ENCODE data around the gene NNT. TPM values are rescaled to one million over a fixed set of nuclear protein-coding genes. Genes with fewer than 3 reads are reported as not detected.
"Not testable (repeated sequence)": the region's sequence is repeated elsewhere in the genome, so short reads cannot be mapped to it uniquely, and the experiment has no call there.

The NNT gene
- total and polyA plus RNA-seq, 9 donors = 67.0 to 92.1 (median 77.9) TPM

GRCh38 chr5:43699910-43700309 lies 96.9 kb downstream of the NNT start:
- Histone ChIP-seq H3K27ac (ENCODE audit: low read length) (no peak overlapping the region), H3K9me3 (replicated peaks; ENCODE audit: control insufficient read depth, low read depth, low read length) (peaks cover 8% of the 10 kb centered on the region), H3K4me1 (ENCODE audit: control insufficient read depth, insufficient read depth, low read length) (no peaks in the 10 kb centered on the region), H3K36me3 (ENCODE audit: control insufficient read depth, insufficient read depth, low read length) (peaks cover 14% of the 10 kb centered on the region), H3K4me3 (ENCODE audit: low read length) (no peak overlapping the region), H3K27me3 (ENCODE audit: control insufficient read depth, insufficient read depth, low read length) (no peaks in the 10 kb centered on the region)
- WGBS (ENCODE audit: insufficient coverage) = 67% methylated on average over 1 of the region's 1 CpG
- no peak for DNase-seq

GRCh38 chr5:43700601-43701000 lies 97.6 kb downstream of the NNT start:
- H3K36me3 ChIP-seq (ENCODE audit: control insufficient read depth, insufficient read depth, low read length) = peaks cover 14% of the 10 kb centered on the region
- peaks cover 6% of the 10 kb centered on the region for H3K9me3 ChIP-seq (replicated peaks; ENCODE audit: control insufficient read depth, low read depth, low read length)
- no CpG with 5 or more reads among the region's 2 CpGs for WGBS (ENCODE audit: insufficient coverage)
- no peak overlapping the region for H3K4me3 ChIP-seq (ENCODE audit: low read length)
- no peak overlapping the region for H3K27ac ChIP-seq (ENCODE audit: low read length)
- H3K4me1 ChIP-seq (ENCODE audit: control insufficient read depth, insufficient read depth, low read length) = no peaks in the 10 kb centered on the region
- no peak for DNase-seq
- H3K27me3 ChIP-seq (ENCODE audit: control insufficient read depth, insufficient read depth, low read length) = no peaks in the 10 kb centered on the region

DNA sequence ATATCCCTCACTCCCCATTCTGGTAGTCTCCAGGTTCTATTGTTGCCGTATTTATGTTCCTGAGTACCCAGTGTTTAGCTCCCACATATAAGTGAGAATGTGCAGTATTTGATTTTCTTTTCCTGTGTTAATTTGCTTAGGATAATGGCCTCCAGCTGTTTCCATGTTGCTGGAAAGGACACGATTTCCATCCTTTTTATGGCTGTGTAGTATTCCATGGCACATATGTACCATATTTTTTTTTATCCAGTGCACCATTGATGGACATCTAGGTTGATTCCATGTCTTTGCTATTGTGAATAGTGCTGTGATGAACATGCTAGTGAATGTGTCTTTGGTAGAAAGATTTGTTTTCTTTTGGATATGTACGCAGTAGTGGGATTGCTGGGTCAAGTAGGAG lies 98.2 kb downstream of the NNT start:
- Histone ChIP-seq H3K4me1 (ENCODE audit: control insufficient read depth, insufficient read depth, low read length) (no peaks in the 10 kb centered on the region), H3K36me3 (ENCODE audit: control insufficient read depth, insufficient read depth, low read length) (peaks cover 13% of the 10 kb centered on the region), H3K9me3 (replicated peaks; ENCODE audit: control insufficient read depth, low read depth, low read length) (peaks cover 5% of the 10 kb centered on the region), H3K27ac (ENCODE audit: low read length) (no peak overlapping the region), H3K4me3 (ENCODE audit: low read length) (no peak overlapping the region), H3K27me3 (ENCODE audit: control insufficient read depth, insufficient read depth, low read length) (no peaks in the 10 kb centered on the region)
- no peak for DNase-seq
- WGBS (ENCODE audit: insufficient coverage) = no CpG with 5 or more reads among the region's 3 CpGs

- WGBS (ENCODE audit: insufficient coverage) = no CpG with 5 or more reads among the region's 2 CpGs
- no peak for DNase-seq
- no peaks in the 10 kb centered on the region for H3K4me1 ChIP-seq (ENCODE audit: control insufficient read depth, insufficient read depth, low read length)
- H3K9me3 ChIP-seq (replicated peaks; ENCODE audit: control insufficient read depth, low read depth, low read length) = no peaks in the 10 kb centered on the region
- H3K27me3 ChIP-seq (ENCODE audit: control insufficient read depth, insufficient read depth, low read length) = no peaks in the 10 kb centered on the region
- H3K36me3 ChIP-seq (ENCODE audit: control insufficient read depth, insufficient read depth, low read length) = peaks cover 7% of the 10 kb centered on the region
- no peak overlapping the region for H3K4me3 ChIP-seq (ENCODE audit: low read length)
- no peak overlapping the region for H3K27ac ChIP-seq (ENCODE audit: low read length)
These were observed 99.3 kb downstream of the NNT start for GRCh38 chr5:43702293-43702692.

DNA sequence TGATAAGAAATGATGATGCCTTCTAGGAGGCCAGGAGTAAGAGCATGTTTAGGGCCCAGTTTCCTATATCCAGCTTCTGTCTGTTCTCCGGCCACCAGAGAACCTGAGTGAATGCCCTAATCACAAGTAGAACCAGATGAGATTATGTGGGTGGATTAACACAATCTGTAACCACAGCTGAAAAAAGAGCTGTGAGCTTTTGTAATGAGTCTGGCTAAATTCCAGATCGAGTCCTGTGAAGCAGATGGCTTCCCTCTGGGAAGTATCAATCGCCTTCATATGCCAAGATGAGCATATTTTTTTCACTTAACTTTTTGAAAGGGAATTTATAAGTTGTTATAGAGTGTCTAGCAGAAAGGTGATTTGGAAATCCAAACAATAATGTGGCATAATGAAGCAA lies 99.8 kb downstream of the NNT start:
- peaks cover 7% of the 10 kb centered on the region for H3K36me3 ChIP-seq (ENCODE audit: control insufficient read depth, insufficient read depth, low read length)
- H3K9me3 ChIP-seq (replicated peaks; ENCODE audit: control insufficient read depth, low read depth, low read length) = no peaks in the 10 kb centered on the region
- WGBS (ENCODE audit: insufficient coverage) = no CpG with 5 or more reads among the region's 3 CpGs
- peak; percentile 41 for DNase-seq
- no peaks in the 10 kb centered on the region for H3K4me1 ChIP-seq (ENCODE audit: control insufficient read depth, insufficient read depth, low read length)
- H3K4me3 ChIP-seq (ENCODE audit: low read length) = no peak overlapping the region
- no peak overlapping the region for H3K27ac ChIP-seq (ENCODE audit: low read length)
- no peaks in the 10 kb centered on the region for H3K27me3 ChIP-seq (ENCODE audit: control insufficient read depth, insufficient read depth, low read length)

GRCh38 chr5:43704243-43704642 lies 101.3 kb downstream of the NNT start:
- H3K4me1 ChIP-seq (ENCODE audit: control insufficient read depth, insufficient read depth, low read length) = no peaks in the 10 kb centered on the region
- no peaks in the 10 kb centered on the region for H3K27me3 ChIP-seq (ENCODE audit: control insufficient read depth, insufficient read depth, low read length)
- DNase-seq = no peak
- no peak overlapping the region for H3K4me3 ChIP-seq (ENCODE audit: low read length)
- H3K9me3 ChIP-seq (replicated peaks; ENCODE audit: control insufficient read depth, low read depth, low read length) = no peaks in the 10 kb centered on the region
- WGBS (ENCODE audit: insufficient coverage) = no CpG with 5 or more reads among the region's 4 CpGs
- H3K27ac ChIP-seq (ENCODE audit: low read length) = no peak overlapping the region
- H3K36me3 ChIP-seq (ENCODE audit: control insufficient read depth, insufficient read depth, low read length) = peaks cover 7% of the 10 kb centered on the region

- not testable (repeated sequence) for H3K9me3 ChIP-seq (replicated peaks; ENCODE audit: control insufficient read depth, low read depth, low read length); H3K27me3 ChIP-seq (ENCODE audit: control insufficient read depth, insufficient read depth, low read length); H3K4me1 ChIP-seq (ENCODE audit: control insufficient read depth, insufficient read depth, low read length); H3K36me3 ChIP-seq (ENCODE audit: control insufficient read depth, insufficient read depth, low read length); DNase-seq; H3K4me3 ChIP-seq (ENCODE audit: low read length); H3K27ac ChIP-seq (ENCODE audit: low read length)
- no CpG with 5 or more reads among the region's 1 CpG for WGBS (ENCODE audit: insufficient coverage)
These were observed 103.6 kb downstream of the NNT start for GRCh38 chr5:43706576-43706975.

DNA sequence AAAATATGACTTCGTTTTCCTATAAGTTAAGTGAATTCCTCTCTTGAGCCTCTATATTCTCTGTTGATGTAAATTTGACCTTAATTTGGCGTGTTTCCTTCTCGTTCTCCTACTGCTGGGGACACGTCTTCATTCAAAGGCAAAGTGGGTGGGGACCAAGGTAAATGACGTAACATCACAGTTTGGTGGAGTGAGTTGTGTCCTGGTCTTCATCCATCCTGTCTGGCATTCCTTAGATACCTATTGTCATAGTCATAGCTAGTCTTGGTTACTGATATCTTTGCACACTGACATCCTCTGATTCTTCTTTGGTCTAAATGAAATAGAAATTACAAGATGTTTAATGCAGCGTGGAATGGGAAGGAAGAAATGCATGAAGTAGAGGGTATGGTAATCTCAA lies 108.5 kb downstream of the NNT start:
- Histone ChIP-seq H3K4me3 (ENCODE audit: low read length) (no peak overlapping the region), H3K27me3 (ENCODE audit: control insufficient read depth, insufficient read depth, low read length) (no peaks in the 10 kb centered on the region), H3K4me1 (ENCODE audit: control insufficient read depth, insufficient read depth, low read length) (no peaks in the 10 kb centered on the region), H3K27ac (ENCODE audit: low read length) (no peak overlapping the region), H3K9me3 (replicated peaks; ENCODE audit: control insufficient read depth, low read depth, low read length) (no peaks in the 10 kb centered on the region), H3K36me3 (ENCODE audit: control insufficient read depth, insufficient read depth, low read length) (no peaks in the 10 kb centered on the region)
- WGBS (ENCODE audit: insufficient coverage) = 86% methylated on average over 3 of the region's 6 CpGs
- no peak for DNase-seq

DNA sequence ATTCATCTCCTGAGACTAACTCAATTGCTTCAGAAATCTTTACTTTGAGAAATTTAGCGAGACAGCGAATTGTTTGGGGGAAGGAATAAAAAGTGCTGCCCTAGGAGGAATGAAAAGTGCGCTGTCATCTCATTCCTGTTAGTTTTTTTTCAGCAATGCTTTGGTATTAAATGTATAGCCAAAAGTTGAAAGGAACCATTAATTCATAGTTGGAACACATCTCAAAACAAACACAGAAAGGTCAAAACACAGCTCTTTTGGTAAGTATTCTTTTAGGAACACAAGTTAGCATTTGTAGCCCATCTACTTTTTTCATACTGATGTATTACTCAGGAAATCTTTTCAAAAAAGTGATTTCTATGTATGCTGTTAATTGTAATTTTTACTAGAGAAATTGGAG lies 109.1 kb downstream of the NNT start:
- no peaks in the 10 kb centered on the region for H3K36me3 ChIP-seq (ENCODE audit: control insufficient read depth, insufficient read depth, low read length)
- WGBS (ENCODE audit: insufficient coverage) = no CpG with 5 or more reads among the region's 3 CpGs
- H3K27me3 ChIP-seq (ENCODE audit: control insufficient read depth, insufficient read depth, low read length) = no peaks in the 10 kb centered on the region
- no peak for DNase-seq
- no peaks in the 10 kb centered on the region for H3K9me3 ChIP-seq (replicated peaks; ENCODE audit: control insufficient read depth, low read depth, low read length)
- no peak overlapping the region for H3K27ac ChIP-seq (ENCODE audit: low read length)
- H3K4me1 ChIP-seq (ENCODE audit: control insufficient read depth, insufficient read depth, low read length) = no peaks in the 10 kb centered on the region
- H3K4me3 ChIP-seq (ENCODE audit: low read length) = no peak overlapping the region

DNA sequence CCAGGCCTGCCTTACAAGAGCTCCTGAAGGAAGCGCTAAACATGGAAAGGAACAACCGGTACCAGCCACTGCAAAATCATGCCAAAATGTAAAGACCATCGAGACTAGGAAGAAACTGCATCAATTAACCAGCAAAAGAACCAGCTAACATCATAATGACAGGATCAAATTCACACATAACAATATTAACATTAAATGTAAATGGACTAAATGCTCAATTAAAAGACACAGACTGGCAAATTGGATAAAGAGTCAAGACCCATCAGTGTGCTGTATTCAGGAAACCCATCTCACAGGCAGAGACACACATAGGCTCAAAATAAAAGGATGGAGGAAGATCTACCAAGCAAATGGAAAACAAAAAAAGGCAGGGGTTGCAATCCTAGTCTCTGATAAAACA lies 116.8 kb downstream of the NNT start:
- WGBS (ENCODE audit: insufficient coverage) = no CpG with 5 or more reads among the region's 3 CpGs
- not testable (repeated sequence) for H3K9me3 ChIP-seq (replicated peaks; ENCODE audit: control insufficient read depth, low read depth, low read length); H3K4me3 ChIP-seq (ENCODE audit: low read length); H3K27ac ChIP-seq (ENCODE audit: low read length); H3K27me3 ChIP-seq (ENCODE audit: control insufficient read depth, insufficient read depth, low read length); H3K4me1 ChIP-seq (ENCODE audit: control insufficient read depth, insufficient read depth, low read length); H3K36me3 ChIP-seq (ENCODE audit: control insufficient read depth, insufficient read depth, low read length); DNase-seq

DNA sequence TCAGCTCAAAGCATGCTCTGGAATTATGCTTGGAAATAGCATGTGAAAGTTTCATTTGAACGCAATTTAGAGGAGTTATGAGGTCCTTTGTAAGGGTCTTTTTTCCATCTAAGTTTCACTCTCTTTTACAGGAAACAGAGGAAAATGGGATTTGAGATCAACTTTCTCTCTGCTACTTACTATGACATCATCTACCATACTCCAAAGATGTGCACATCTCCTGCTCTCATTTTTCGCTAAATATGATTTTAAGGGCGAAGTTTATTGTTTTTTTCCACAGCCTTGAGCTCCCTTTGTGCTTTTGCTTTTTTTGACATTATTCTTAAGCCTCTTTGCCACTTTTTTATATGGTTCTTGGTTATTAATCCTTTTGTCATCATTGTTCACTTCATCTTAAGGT lies 125.6 kb downstream of the NNT start:
- Histone ChIP-seq H3K27me3 (ENCODE audit: control insufficient read depth, insufficient read depth, low read length) (no peaks in the 10 kb centered on the region), H3K27ac (ENCODE audit: low read length) (no peak overlapping the region), H3K36me3 (ENCODE audit: control insufficient read depth, insufficient read depth, low read length) (no peaks in the 10 kb centered on the region), H3K4me1 (ENCODE audit: control insufficient read depth, insufficient read depth, low read length) (no peaks in the 10 kb centered on the region), H3K9me3 (replicated peaks; ENCODE audit: control insufficient read depth, low read depth, low read length) (no peaks in the 10 kb centered on the region), H3K4me3 (ENCODE audit: low read length) (no peak overlapping the region)
- no peak for DNase-seq
- no CpG with 5 or more reads among the region's 3 CpGs for WGBS (ENCODE audit: insufficient coverage)
